Measurements from ENCODE around the gene CAMK2A. TPM values are rescaled to one million over a fixed set of nuclear protein-coding genes. Genes with fewer than 3 reads are reported as not detected.

The CAMK2A gene
- total RNA-seq, 1 donor from 2014 or later: 2.5 TPM

Other genes starting within 250 kb of the CAMK2A start
- gene CSF1R, start 203.2 kb downstream of the CAMK2A start, total RNA-seq: 74.8 TPM
- gene PDGFRB, start 133.9 kb downstream of the CAMK2A start, total RNA-seq: 215 TPM
- not detected for gene CDX1, start 123.0 kb downstream of the CAMK2A start, total RNA-seq
- gene SLC6A7, start 99.7 kb downstream of the CAMK2A start, total RNA-seq: not detected
- gene ARSI, start 13.1 kb upstream of the CAMK2A start, total RNA-seq: 6.3 TPM
- gene TCOF1, start 67.9 kb upstream of the CAMK2A start, total RNA-seq: 30.0 TPM
- 989 TPM for gene CD74, start 123.1 kb upstream of the CAMK2A start, total RNA-seq
- gene RPS14, start 160.0 kb upstream of the CAMK2A start, total RNA-seq: 1,412 TPM
- gene NDST1, start 218.4 kb upstream of the CAMK2A start, total RNA-seq: 109 TPM